ENCODE measurements around the gene BIN2. TPM values are rescaled to one million over a fixed set of nuclear protein-coding genes. Genes with fewer than 3 reads are reported as not detected.
A peak's percentile ranks its signal among the peaks of the same experiment; 100 is the strongest.

The BIN2 gene
- 31.7 and 33.2 TPM in 2 replicates for total RNA-seq

GRCh38 chr12:51323966-51324895, at the start of gene BIN2:
TSS of gene BIN2 (minus strand) at chr12:51324174. CDS start at chr12:51324102, 72 bp downstream.
- Mint-ChIP-seq H3K27me3 (no peaks in the 10 kb centered on the region), H3K27ac (peak within 1 kb of the TSS; percentile 94), H3K4me1 (peaks cover 72% of the 10 kb centered on the region), H3K9me3 (no peaks in the 10 kb centered on the region), H3K36me3 (ENCODE audit: low read depth) (peaks cover 23% of the 10 kb centered on the region), H3K4me3 (peak within 1 kb of the TSS; percentile 94)
- intact Hi-C loops (cut with micrococcal nuclease) = loop anchor here (2.0 to 10.0 kb wide), 6 partner anchors 17 to 559 kb away; partner anchors contain the start of genes ATF1, LETMD1, POU6F1 and SLC11A2
- peak; percentile 93 for DNase-seq

GRCh38 chr12:51373187-51373586, 49.2 kb upstream of the BIN2 start:
- Mint-ChIP-seq H3K9me3 (no peaks in the 10 kb centered on the region), H3K27me3 (no peaks in the 10 kb centered on the region), H3K27ac (peak overlapping the region; percentile 46), H3K4me3 (no peak overlapping the region), H3K4me1 (peaks cover 50% of the 10 kb centered on the region), H3K36me3 (ENCODE audit: low read depth) (peaks cover 41% of the 10 kb centered on the region)
- DNase-seq = no peak
- intact Hi-C loops (cut with micrococcal nuclease) = no loop called here

- Mint-ChIP-seq H3K27ac (no peak overlapping the region), H3K36me3 (ENCODE audit: low read depth) (peaks cover 32% of the 10 kb centered on the region), H3K4me1 (peaks cover 56% of the 10 kb centered on the region), H3K9me3 (no peaks in the 10 kb centered on the region), H3K27me3 (no peaks in the 10 kb centered on the region), H3K4me3 (no peak overlapping the region)
- intact Hi-C loops (cut with micrococcal nuclease) = no loop called here
- no peak for DNase-seq
Measured at GRCh38 chr12:51372021-51372420, 48.0 kb upstream of the BIN2 start.

- intact Hi-C loops (cut with micrococcal nuclease) = no loop called here
- no peak for DNase-seq
- H3K9me3 Mint-ChIP-seq = no peaks in the 10 kb centered on the region
- no peaks in the 10 kb centered on the region for H3K27me3 Mint-ChIP-seq
- peaks cover 56% of the 10 kb centered on the region for H3K4me1 Mint-ChIP-seq
- peak overlapping the region; percentile 54 for H3K27ac Mint-ChIP-seq
- H3K4me3 Mint-ChIP-seq = peak overlapping the region; percentile 27
- peaks cover 30% of the 10 kb centered on the region for H3K36me3 Mint-ChIP-seq (ENCODE audit: low read depth)
Measured at GRCh38 chr12:51371295-51371953, 47.5 kb upstream of the BIN2 start.

- Mint-ChIP-seq H3K27ac (no peak overlapping the region), H3K4me3 (no peak overlapping the region)
Measured at GRCh38 chr12:51370667-51371066, 46.7 kb upstream of the BIN2 start.

GRCh38 chr12:51369581-51369980, 45.6 kb upstream of the BIN2 start:
- Mint-ChIP-seq H3K27me3 (no peaks in the 10 kb centered on the region), H3K4me3 (peak overlapping the region; percentile 66), H3K9me3 (no peaks in the 10 kb centered on the region), H3K27ac (peak overlapping the region; percentile 82), H3K36me3 (ENCODE audit: low read depth) (peaks cover 24% of the 10 kb centered on the region), H3K4me1 (peaks cover 52% of the 10 kb centered on the region)
- intact Hi-C loops (cut with micrococcal nuclease) = loop anchor here (1.0 kb wide), 3 partner anchors 14 to 602 kb away; partner anchors contain the start of gene GALNT6
- DNase-seq = no peak

More at GRCh38 chr12:51370667-51371066, 46.7 kb upstream of the BIN2 start:
- Mint-ChIP-seq H3K9me3 (no peaks in the 10 kb centered on the region), H3K4me1 (peaks cover 59% of the 10 kb centered on the region), H3K27me3 (no peaks in the 10 kb centered on the region), H3K36me3 (ENCODE audit: low read depth) (peaks cover 30% of the 10 kb centered on the region)
- no peak for DNase-seq
- intact Hi-C loops (cut with micrococcal nuclease) = no loop called here

GRCh38 chr12:51368640-51369517, 44.9 kb upstream of the BIN2 start:
- DNase-seq = peak; percentile 96
- Mint-ChIP-seq H3K4me3 (peak overlapping the region; percentile 66), H3K9me3 (no peaks in the 10 kb centered on the region), H3K4me1 (peaks cover 48% of the 10 kb centered on the region), H3K36me3 (ENCODE audit: low read depth) (peaks cover 19% of the 10 kb centered on the region), H3K27ac (peak overlapping the region; percentile 82), H3K27me3 (no peaks in the 10 kb centered on the region)
- intact Hi-C loops (cut with micrococcal nuclease) = loop anchor here (1.0 kb wide), 3 partner anchors 14 to 602 kb away; partner anchors contain the start of gene GALNT6

GRCh38 chr12:51365276-51365675, 41.3 kb upstream of the BIN2 start:
- Mint-ChIP-seq H3K4me3 (no peak overlapping the region), H3K36me3 (ENCODE audit: low read depth) (peaks cover 13% of the 10 kb centered on the region), H3K9me3 (no peaks in the 10 kb centered on the region), H3K27me3 (no peaks in the 10 kb centered on the region), H3K4me1 (peaks cover 41% of the 10 kb centered on the region), H3K27ac (no peak overlapping the region)
- intact Hi-C loops (cut with micrococcal nuclease) = no loop called here
- DNase-seq = no peak

GRCh38 chr12:51364001-51364400, 40.0 kb upstream of the BIN2 start:
- intact Hi-C loops (cut with micrococcal nuclease) = no loop called here
- Mint-ChIP-seq H3K9me3 (no peaks in the 10 kb centered on the region), H3K27ac (no peak overlapping the region), H3K27me3 (no peaks in the 10 kb centered on the region), H3K4me3 (no peak overlapping the region), H3K4me1 (peaks cover 29% of the 10 kb centered on the region), H3K36me3 (ENCODE audit: low read depth) (peaks cover 18% of the 10 kb centered on the region)
- no peak for DNase-seq

- H3K36me3 Mint-ChIP-seq (ENCODE audit: low read depth) = peaks cover 18% of the 10 kb centered on the region
- no peak for DNase-seq
- H3K4me1 Mint-ChIP-seq = peaks cover 20% of the 10 kb centered on the region
- no peak overlapping the region for H3K27ac Mint-ChIP-seq
- no peak overlapping the region for H3K4me3 Mint-ChIP-seq
- H3K9me3 Mint-ChIP-seq = no peaks in the 10 kb centered on the region
- intact Hi-C loops (cut with micrococcal nuclease) = no loop called here
- H3K27me3 Mint-ChIP-seq = no peaks in the 10 kb centered on the region
Measured at GRCh38 chr12:51362747-51363342, 38.9 kb upstream of the BIN2 start.

- H3K4me1 Mint-ChIP-seq = peaks cover 19% of the 10 kb centered on the region
Measured at GRCh38 chr12:51362307-51362706, 38.3 kb upstream of the BIN2 start.

GRCh38 chr12:51361161-51362016, 37.4 kb upstream of the BIN2 start:
- Mint-ChIP-seq H3K36me3 (ENCODE audit: low read depth) (peaks cover 26% of the 10 kb centered on the region), H3K27ac (no peak overlapping the region), H3K4me1 (peaks cover 21% of the 10 kb centered on the region)

More at GRCh38 chr12:51362307-51362706, 38.3 kb upstream of the BIN2 start:
- intact Hi-C loops (cut with micrococcal nuclease) = no loop called here
- Mint-ChIP-seq H3K36me3 (ENCODE audit: low read depth) (peaks cover 22% of the 10 kb centered on the region), H3K9me3 (no peaks in the 10 kb centered on the region), H3K4me3 (no peak overlapping the region), H3K27me3 (no peaks in the 10 kb centered on the region), H3K27ac (no peak overlapping the region)
- DNase-seq = no peak

More at GRCh38 chr12:51361161-51362016, 37.4 kb upstream of the BIN2 start:
- no peaks in the 10 kb centered on the region for H3K27me3 Mint-ChIP-seq
- no peak for DNase-seq
- no peak overlapping the region for H3K4me3 Mint-ChIP-seq
- intact Hi-C loops (cut with micrococcal nuclease) = no loop called here
- H3K9me3 Mint-ChIP-seq = peaks cover 4% of the 10 kb centered on the region

Measured in activated CD4-positive, alpha-beta T cell treated with anti-CD3 and anti-CD28 coated beads, Interleukin-2, amount 10 ng/mL, durations not matched to agents 24 days and 14 days (primary cell).